Testis (tissue), 2 donors: ENCODE results near the gene HSD3B7.

Experiments
- POLR2A ChIP-seq: fragments of 450-650 bp; IDR thresholded peaks from one replicate; pipeline ENCODE4 v1.6.1; 2017; ENCODE audit warnings: antibody characterized with exemption, mild to moderate bottlenecking, moderate library complexity
- TF ChIP-seq, protein P1 (sequence below), 3 experiments: fragments of 450-650 bp in 2 of 3; fragments of 200-600 bp in 1 of 3; sonication (generic) in 1 of 3; IDR thresholded peaks; one replicate each; pipeline ENCODE4 v1.5.1; 2016 to 2019; ENCODE audit warnings: antibody characterized with exemption in 3 of 3, mild to moderate bottlenecking in 2 of 3, moderate library complexity in 1 of 3

DNA sequence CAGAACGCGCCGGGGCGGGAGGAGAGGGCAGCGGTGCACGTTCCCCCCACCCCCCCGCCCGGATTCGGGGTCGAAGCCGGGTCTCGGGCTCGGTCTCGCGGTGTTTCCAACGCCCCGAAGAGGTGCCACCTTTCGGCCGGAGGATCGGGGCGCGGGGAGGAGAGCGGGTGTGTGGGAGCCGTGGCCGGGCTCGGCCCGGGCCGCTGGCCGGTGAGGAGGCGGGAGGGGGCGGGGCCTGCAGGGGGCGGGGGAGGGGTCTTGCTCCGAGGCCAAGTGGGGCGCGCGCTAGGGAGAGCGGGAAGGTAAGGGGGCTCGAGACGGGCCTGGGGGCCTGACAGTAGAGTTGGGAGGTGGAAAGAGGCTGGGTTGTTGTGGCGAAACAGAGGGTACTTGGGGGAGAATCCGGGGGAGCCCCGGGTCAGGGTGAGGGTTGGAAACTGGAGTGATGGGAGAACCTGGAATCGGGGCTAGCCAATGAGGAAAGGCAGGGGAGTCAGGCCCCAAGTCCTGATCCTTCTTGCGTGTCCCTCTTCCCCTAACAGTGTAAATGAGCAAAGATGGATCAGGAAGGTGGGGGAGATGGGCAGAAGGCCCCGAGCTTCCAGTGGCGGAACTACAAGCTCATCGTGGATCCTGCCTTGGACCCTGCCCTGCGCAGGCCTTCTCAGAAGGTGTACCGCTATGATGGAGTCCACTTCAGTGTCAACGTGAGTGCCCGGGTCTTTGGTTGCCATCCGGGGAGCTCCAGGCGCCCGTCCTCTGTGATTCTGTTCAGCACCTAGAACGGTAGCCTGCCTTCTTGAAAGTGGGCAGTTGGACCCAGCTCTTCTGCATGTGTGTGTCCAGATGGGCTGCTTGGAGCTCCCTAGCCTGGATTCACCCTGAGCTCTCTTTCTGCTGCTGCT, 26.6 kb upstream of the HSD3B7 start:
- TF ChIP-seq, protein P1, sequence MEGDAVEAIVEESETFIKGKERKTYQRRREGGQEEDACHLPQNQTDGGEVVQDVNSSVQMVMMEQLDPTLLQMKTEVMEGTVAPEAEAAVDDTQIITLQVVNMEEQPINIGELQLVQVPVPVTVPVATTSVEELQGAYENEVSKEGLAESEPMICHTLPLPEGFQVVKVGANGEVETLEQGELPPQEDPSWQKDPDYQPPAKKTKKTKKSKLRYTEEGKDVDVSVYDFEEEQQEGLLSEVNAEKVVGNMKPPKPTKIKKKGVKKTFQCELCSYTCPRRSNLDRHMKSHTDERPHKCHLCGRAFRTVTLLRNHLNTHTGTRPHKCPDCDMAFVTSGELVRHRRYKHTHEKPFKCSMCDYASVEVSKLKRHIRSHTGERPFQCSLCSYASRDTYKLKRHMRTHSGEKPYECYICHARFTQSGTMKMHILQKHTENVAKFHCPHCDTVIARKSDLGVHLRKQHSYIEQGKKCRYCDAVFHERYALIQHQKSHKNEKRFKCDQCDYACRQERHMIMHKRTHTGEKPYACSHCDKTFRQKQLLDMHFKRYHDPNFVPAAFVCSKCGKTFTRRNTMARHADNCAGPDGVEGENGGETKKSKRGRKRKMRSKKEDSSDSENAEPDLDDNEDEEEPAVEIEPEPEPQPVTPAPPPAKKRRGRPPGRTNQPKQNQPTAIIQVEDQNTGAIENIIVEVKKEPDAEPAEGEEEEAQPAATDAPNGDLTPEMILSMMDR (IDR thresholded peaks at IDR 0.05), result no peak
- TF ChIP-seq POLR2A, result no peak
